NCI-H2227 (cell line): Measurements from ENCODE around the gene NDST3.

ENCODE experiments used
- DNase-seq: peaks from one replicate; lab custom pipeline; 2025; ENCODE audit not compliant: unreplicated experiment; lab: John Stamatoyannopoulos, UW

NDST3 gene

GRCh38 chr4:118173956-118174725 is 139.9 kb downstream of the NDST3 start:
- DNase-seq: no peak

- DNase-seq: no peak
Measured at GRCh38 chr4:118175506-118175905, 141.2 kb downstream of the NDST3 start.

DNA sequence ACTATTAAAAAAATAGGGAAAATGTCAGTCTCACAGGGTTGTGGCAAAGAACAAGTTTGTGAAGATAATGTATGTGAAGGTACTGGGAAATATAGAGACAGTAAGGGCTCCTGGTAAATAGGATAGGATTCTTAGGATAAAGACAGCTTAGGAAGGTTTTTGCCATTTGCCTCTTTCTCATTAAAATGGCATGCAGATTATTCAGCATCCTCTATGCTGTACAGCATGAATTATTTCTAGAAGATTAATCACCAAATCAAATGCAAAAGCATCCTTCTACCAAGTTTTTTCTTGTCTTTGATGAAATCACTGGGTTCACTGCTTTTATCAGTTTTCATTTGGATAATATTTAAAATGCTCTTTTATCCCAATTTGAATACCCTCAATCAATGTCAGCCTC is 142.8 kb downstream of the NDST3 start:
- no peak for DNase-seq

GRCh38 chr4:118180776-118181175 is 146.5 kb downstream of the NDST3 start:
- DNase-seq: no peak

GRCh38 chr4:118190903-118191302 is 156.6 kb downstream of the NDST3 start:
- DNase-seq: no peak

DNA sequence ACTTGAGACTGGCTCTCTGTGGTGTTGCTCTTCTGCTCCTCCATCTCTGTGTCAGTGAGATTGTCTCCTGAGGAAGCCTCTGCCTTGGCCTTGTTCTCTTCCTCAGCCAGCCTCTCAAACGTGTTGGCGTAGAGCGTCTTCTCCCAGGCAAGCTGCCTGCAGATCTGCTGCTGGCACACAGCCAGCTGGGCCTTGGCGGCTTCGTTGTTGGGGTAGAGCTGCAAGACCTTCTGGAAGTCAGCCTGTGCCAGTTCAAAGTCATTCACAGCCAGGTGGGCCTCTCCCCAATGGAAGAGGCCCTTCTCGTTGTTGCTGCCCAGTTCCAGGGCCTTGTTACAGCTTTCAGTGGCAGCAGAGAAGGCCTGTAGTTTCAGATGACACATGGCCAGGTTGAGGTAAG is 159.1 kb downstream of the NDST3 start:
- DNase-seq: no peak

DNA sequence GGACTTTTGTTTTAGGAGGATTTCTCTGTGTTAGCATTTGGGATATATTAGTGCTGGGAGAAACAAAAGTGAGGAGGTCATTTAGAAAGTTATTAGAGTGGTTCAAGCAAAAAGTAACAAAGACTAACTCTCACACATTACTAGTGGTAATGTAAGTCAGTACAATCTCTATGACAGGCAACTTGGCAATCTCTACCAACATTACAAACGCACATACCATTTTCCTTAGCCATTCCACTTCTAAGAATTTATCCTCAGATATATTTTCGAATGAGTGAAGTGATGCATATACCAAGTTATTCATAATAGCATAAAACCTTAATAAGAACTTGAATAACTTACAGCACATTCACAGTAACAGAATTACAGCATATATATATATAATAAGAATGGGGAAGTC is 172.3 kb downstream of the NDST3 start:
- no peak for DNase-seq

DNA sequence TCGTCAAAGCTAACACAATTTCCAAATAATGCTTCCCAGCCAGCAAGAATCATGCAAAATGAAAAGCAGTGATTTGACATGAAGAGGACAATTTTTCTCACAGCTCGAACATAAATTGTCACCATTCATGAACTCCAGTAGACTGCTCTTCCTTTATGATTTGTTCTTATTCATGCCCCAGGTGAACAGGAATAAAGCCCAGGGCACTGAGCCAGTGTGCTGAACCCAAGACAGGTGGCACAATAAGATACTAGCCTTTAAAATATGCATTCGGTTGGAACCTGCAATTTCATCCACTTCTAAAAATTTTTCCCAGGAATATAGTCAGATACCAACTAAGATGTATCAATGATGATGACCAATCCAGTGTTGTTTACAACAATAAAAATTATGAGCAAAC is 178.8 kb downstream of the NDST3 start:
- DNase-seq: no peak

GRCh38 chr4:118215826-118216225 is 181.5 kb downstream of the NDST3 start:
- no peak for DNase-seq

- no peak for DNase-seq
Measured at GRCh38 chr4:118221227-118221800, 187.0 kb downstream of the NDST3 start.

- DNase-seq: peak; percentile 64
Measured at GRCh38 chr4:118224243-118224829, 190.1 kb downstream of the NDST3 start.

DNA sequence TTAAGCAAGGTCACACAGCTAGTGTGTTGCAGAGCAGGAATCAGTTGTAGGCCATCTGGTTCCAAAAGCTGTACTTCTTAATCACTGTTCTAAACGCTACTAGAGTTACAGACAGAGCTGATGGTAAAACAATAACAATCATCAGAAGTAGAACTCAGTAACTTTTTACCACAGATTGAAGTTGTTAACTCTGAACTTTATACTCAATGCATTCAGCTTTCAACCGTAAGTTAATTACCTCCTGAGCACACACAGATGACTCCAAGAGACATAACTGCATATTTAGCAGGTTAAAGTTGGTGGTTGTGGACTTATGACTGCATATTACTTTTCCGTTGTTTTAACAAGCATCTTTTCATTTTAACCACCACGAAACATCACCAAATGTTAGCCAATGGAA is 191.2 kb downstream of the NDST3 start:
- DNase-seq: no peak

DNA sequence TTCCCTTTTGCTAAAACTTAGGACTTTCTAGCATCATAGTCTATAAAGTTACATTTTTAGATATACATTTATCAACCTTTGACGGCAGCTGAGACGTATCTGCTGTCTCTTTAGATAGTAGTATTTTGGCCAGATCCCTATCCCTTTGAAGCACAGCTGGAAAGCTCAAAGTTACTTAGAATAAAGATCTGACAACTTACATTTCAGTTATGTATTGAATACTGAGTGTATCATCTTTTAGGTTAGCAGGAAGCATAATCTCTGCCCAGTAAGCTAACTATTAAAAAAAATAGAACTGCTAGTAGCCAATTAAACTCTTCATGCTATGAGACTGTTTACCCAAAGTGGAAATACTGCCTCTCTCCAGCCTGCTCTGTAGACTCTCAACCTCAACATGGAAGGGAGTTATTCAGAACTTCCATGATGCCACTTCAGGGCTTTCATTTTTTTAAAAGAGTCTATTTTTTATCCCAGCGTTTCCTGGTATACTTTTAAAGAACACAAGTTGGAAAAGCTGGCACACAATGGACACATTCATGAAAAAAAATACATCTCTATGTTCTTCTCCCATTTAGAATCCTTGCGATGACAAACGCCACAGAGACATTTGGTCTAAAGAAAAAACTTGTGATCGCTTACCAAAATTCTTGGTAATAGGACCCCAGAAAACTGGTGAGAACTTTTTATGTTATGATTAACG is 192.2 kb downstream of the NDST3 start:
- no peak for DNase-seq

DNA sequence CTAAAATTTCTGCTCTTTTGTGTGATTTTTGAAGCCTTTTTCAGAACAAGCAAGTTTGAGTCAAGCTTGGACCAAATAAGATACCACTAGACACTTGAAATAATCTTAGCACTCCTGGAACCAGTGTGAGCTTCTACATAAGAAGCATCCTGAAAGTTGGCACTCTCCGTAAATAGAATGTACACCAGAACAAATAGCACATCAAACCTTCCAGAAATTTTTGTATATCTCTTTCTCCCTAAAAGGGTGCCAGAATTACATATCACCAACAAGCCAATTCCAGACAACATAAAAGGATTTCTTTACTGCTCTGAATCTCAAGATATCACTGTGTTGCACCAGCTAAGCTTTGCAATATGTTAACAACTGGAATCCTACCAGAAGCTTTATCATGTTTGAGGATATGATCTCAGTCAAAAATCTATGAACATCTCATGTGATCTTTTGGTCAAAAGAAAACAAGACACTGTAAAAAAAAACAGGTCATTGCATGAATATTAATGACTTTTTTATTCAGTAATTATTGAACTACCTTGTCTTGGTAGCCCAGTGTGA is 201.4 kb downstream of the NDST3 start:
- no peak for DNase-seq

- DNase-seq: no peak
Measured at GRCh38 chr4:118237531-118237930, 203.2 kb downstream of the NDST3 start.

DNA sequence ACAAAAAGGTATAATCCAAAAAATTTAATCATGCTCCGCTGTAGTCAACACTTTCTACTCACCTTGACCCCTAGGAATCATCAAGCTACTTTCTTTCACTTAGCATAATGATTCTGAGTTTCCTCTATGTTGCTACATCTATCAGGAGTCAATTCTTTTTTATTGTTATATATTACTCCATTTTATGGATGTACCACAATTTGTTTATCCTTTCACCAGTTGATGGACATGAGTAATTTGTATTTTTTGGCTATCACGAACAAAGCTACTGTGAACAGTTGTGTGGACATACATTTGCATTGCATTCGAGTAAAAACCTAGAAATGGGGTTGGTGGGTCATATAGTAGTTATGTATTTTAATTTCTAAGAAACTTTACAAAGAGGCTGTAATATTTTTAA is 215.6 kb downstream of the NDST3 start:
- no peak for DNase-seq

DNA sequence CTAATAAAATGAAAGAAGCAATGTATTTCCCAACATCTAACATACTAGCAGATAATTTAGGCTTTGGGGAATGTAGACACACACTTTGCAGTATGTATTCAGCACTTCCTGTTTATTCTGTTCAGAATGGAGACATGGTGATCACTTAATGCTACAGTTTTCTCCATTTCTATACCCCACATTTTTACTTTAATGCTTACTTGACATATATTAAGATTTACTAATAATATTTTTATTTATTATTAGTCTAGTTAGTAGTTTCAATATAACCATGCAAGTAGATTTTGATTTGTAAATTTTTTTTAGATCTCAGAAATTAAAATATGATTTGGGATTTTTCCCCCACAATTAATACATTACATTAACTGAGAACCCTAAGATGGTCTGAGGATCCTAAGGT is 220.1 kb downstream of the NDST3 start:
- no peak for DNase-seq

- no peak for DNase-seq
Measured at GRCh38 chr4:118259111-118259510, 224.8 kb downstream of the NDST3 start.

GRCh38 chr4:118260309-118260708 is 226.0 kb downstream of the NDST3 start:
- DNase-seq: no peak

GRCh38 chr4:118264096-118264495 is 229.8 kb downstream of the NDST3 start:
- no peak for DNase-seq

DNA sequence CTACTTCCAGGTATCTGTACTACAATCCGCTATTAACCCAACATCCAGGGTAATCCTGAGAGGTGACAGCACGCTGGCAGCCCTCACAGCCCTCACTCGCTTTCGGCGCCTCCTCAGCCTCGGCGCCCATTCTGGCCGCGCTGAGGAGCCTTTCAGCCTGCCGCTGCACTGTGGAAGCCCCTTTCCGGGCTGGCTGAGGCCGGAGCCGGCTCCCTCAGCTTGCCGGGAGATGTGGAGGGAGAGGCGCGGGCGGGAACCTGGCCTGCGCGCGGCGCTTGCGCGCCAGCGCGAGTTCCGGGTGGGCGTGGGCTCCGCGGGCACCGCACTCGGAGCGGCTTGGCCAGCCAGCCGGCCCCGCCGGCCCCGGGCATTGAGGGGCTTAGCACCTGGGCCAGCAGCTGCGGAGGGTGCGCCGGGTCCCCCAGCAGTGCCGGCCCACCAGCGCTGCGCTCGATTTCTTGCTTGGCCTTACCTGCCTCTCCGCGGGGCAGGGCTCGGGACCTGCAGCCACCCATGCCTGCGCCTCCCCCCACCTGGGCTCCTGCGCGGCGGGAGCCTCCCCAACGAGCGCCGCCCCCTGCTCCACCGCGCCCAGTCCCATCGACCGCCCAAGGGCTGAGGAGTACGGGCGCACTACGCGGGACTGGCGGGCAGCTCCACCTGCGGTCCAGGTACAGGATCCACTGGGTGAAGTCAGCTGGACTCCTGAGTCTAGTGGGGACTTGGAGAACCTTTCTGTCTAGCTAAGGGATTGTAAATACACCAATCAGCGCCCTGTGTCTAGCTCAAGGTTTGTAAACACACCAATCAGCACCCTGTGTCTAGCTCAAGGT is 231.2 kb downstream of the NDST3 start:
- peak; percentile 83 for DNase-seq
